Measurements from ENCODE around the gene ACBD6. TPM values are rescaled to one million over a fixed set of nuclear protein-coding genes. Genes with fewer than 3 reads are reported as not detected.
A peak's percentile ranks its signal among the peaks of the same experiment; 100 is the strongest.

The ACBD6 gene
- total and polyA plus RNA-seq, 11 donors = 18.6 to 35.8 (median 21.8) TPM

- intact Hi-C loops (cut with DNase I) = no loop called here
- peaks cover 0 to 18% (median 0%) of the 10 kb centered on the region in 9 donors for H3K36me3 ChIP-seq
- H3K27me3 ChIP-seq = no peaks in the 10 kb centered on the region
- TF ChIP-seq POLR2A (IDR thresholded peaks at IDR 0.05) = no peak
- TF ChIP-seq CTCF (IDR thresholded peaks at IDR 0.05) = no peak
- DNase-seq (peak in 2 of 5 donors; percentile 16 to 42), ATAC-seq (peak in 3 of 4 donors; percentile 23 to 76 (median 23))
- 78 to 86% (median 81%) methylated on average over 19 to 23 of the region's 23 CpGs for WGBS, 4 donors
- H3K4me1 ChIP-seq = peaks cover 0 to 9% (median 0%) of the 10 kb centered on the region in 12 donors
- no peak overlapping the region for H3K27ac ChIP-seq
- no peak overlapping the region for H3K4me3 ChIP-seq
- no peaks in the 10 kb centered on the region for H3K9me3 ChIP-seq
Measured at GRCh38 chr1:180271272-180272255, 230.8 kb downstream of the ACBD6 start.

GRCh38 chr1:180270530-180271271, 231.7 kb downstream of the ACBD6 start:
- Histone ChIP-seq H3K36me3 (peaks cover 0 to 18% (median 0%) of the 10 kb centered on the region in 9 donors), H3K9me3 (no peaks in the 10 kb centered on the region), H3K4me3 (no peak overlapping the region), H3K4me1 (peaks cover 0 to 6% (median 0%) of the 10 kb centered on the region in 12 donors), H3K27ac (peak overlapping the region in 1 of 12 donors; percentile 34), H3K27me3 (no peaks in the 10 kb centered on the region)
- no peak for ATAC-seq
- intact Hi-C loops (cut with DNase I) = no loop called here
- WGBS, 4 donors = 72 to 82% (median 75%) methylated on average over 8 of the region's 8 CpGs
- TF ChIP-seq CTCF (IDR thresholded peaks at IDR 0.05) = peak in 1 of 12 donors; percentile 3
- no peak for TF ChIP-seq POLR2A (IDR thresholded peaks at IDR 0.05)
- DNase-seq = no peak

GRCh38 chr1:180269645-180270529, 232.5 kb downstream of the ACBD6 start:
- Histone ChIP-seq H3K27me3 (no peaks in the 10 kb centered on the region), H3K27ac (peak overlapping the region in 1 of 12 donors; percentile 34), H3K4me3 (no peak overlapping the region), H3K4me1 (peaks cover 0 to 6% (median 0%) of the 10 kb centered on the region in 12 donors), H3K36me3 (peaks cover 0 to 13% (median 0%) of the 10 kb centered on the region in 9 donors), H3K9me3 (no peaks in the 10 kb centered on the region)
- DNase-seq (peak in 2 of 5 donors; percentile 17 to 61), ATAC-seq (peak in 3 of 4 donors; percentile 40 to 59 (median 53))
- TF ChIP-seq POLR2A (IDR thresholded peaks at IDR 0.05) (no peak), CTCF (IDR thresholded peaks at IDR 0.05) (peak in 4 of 12 donors; percentile 6 to 39 (median 30))
- WGBS, 4 donors = 75 to 83% (median 81%) methylated on average over 14 of the region's 14 CpGs
- intact Hi-C loops (cut with DNase I) = no loop called here
